Osteocyte (in vitro differentiated cells): ENCODE data around the gene ATP6V1A. TPM values are rescaled to one million over a fixed set of nuclear protein-coding genes. Genes with fewer than 3 reads are reported as not detected.

ENCODE experiments used
- DNase-seq: peaks from one replicate; pipeline ENCODE4 v3.0.0; 2021; ENCODE audit warnings: mixed read lengths; ENCODE audit not compliant: unreplicated experiment; ENCODE audit errors: extremely low spot score
- H3K27ac Mint-ChIP-seq: one replicate; pipeline ENCODE4 v1.8.0; 2021; ENCODE audit warnings: mild to moderate bottlenecking, mixed read lengths; ENCODE audit not compliant: unreplicated experiment
- H3K27me3 Mint-ChIP-seq: one replicate; pipeline ENCODE4 v1.8.0; 2021; ENCODE audit warnings: mixed read lengths; ENCODE audit not compliant: unreplicated experiment
- H3K36me3 Mint-ChIP-seq: one replicate; pipeline ENCODE4 v1.8.0; 2021; ENCODE audit warnings: mixed read lengths; ENCODE audit not compliant: unreplicated experiment
- H3K4me1 Mint-ChIP-seq: one replicate; pipeline ENCODE4 v1.8.0; 2021; ENCODE audit warnings: mixed read lengths; ENCODE audit not compliant: unreplicated experiment
- H3K4me3 Mint-ChIP-seq: one replicate; pipeline ENCODE4 v1.8.0; 2021; ENCODE audit warnings: mild to moderate bottlenecking, moderate library complexity, mixed read lengths; ENCODE audit not compliant: unreplicated experiment
- H3K9me3 Mint-ChIP-seq: one replicate; pipeline ENCODE4 v1.8.0; 2021; ENCODE audit warnings: mixed read lengths; ENCODE audit not compliant: unreplicated experiment
- total RNA-seq: library from RNA; stranded (reverse); gene quantifications from 2 replicates; pipeline ENCODE4 v1.2.1, GENCODE V29; 2021
- TF ChIP-seq, protein P1 (sequence below): fragments of 200-600 bp; sonication (generic); IDR thresholded peaks from 2 replicates; pipeline ENCODE4 v1.5.0; 2021; ENCODE audit warnings: antibody characterized with exemption, mild to moderate bottlenecking, moderate library complexity

Gene ATP6V1A
- total RNA-seq, 1 donor from 2014 or later = 84.7 TPM

DNA sequence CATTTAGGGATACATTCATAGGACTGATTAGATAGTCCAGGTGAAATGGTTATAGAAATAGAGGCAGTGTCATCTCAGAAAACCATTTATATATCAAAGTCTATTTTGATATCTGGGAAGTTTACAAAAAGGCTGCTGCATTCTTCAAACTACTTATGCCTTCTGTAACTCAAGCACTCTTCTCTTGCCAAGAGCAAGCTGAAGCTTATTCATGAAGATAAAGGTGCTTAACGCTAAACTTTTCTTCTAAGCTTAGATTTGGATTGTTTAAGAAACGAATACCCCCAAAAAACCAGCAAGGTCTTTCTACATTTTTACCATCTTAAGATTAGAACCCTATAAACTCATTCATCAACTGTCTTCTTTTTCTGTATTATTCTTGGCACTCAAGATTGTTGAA is 27.1 kb upstream of the ATP6V1A start:
- TF ChIP-seq, protein P1, sequence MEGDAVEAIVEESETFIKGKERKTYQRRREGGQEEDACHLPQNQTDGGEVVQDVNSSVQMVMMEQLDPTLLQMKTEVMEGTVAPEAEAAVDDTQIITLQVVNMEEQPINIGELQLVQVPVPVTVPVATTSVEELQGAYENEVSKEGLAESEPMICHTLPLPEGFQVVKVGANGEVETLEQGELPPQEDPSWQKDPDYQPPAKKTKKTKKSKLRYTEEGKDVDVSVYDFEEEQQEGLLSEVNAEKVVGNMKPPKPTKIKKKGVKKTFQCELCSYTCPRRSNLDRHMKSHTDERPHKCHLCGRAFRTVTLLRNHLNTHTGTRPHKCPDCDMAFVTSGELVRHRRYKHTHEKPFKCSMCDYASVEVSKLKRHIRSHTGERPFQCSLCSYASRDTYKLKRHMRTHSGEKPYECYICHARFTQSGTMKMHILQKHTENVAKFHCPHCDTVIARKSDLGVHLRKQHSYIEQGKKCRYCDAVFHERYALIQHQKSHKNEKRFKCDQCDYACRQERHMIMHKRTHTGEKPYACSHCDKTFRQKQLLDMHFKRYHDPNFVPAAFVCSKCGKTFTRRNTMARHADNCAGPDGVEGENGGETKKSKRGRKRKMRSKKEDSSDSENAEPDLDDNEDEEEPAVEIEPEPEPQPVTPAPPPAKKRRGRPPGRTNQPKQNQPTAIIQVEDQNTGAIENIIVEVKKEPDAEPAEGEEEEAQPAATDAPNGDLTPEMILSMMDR = no peak
- H3K27me3 Mint-ChIP-seq = no peaks in the 10 kb centered on the region
- H3K4me3 Mint-ChIP-seq = no peak overlapping the region
- DNase-seq = no peak
- H3K27ac Mint-ChIP-seq = no peak overlapping the region
- peaks cover 54% of the 10 kb centered on the region for H3K36me3 Mint-ChIP-seq
- no peaks in the 10 kb centered on the region for H3K9me3 Mint-ChIP-seq
- H3K4me1 Mint-ChIP-seq = peaks cover 12% of the 10 kb centered on the region

- peaks cover 13% of the 10 kb centered on the region for H3K4me1 Mint-ChIP-seq
- peaks cover 49% of the 10 kb centered on the region for H3K36me3 Mint-ChIP-seq
- DNase-seq = no peak
- no peak overlapping the region for H3K27ac Mint-ChIP-seq
- no peaks in the 10 kb centered on the region for H3K27me3 Mint-ChIP-seq
- no peaks in the 10 kb centered on the region for H3K9me3 Mint-ChIP-seq
- H3K4me3 Mint-ChIP-seq = no peak overlapping the region
- TF ChIP-seq, protein P1 = no peak
These were observed 25.2 kb upstream of the ATP6V1A start for GRCh38 chr3:113721636-113722035.

GRCh38 chr3:113728661-113729060 is 18.2 kb upstream of the ATP6V1A start:
- DNase-seq = no peak
- Mint-ChIP-seq H3K9me3 (no peaks in the 10 kb centered on the region), H3K4me3 (no peak overlapping the region), H3K36me3 (peaks cover 9% of the 10 kb centered on the region), H3K27me3 (no peaks in the 10 kb centered on the region), H3K27ac (no peak overlapping the region), H3K4me1 (peaks cover 6% of the 10 kb centered on the region)
- TF ChIP-seq, protein P1 = no peak

DNA sequence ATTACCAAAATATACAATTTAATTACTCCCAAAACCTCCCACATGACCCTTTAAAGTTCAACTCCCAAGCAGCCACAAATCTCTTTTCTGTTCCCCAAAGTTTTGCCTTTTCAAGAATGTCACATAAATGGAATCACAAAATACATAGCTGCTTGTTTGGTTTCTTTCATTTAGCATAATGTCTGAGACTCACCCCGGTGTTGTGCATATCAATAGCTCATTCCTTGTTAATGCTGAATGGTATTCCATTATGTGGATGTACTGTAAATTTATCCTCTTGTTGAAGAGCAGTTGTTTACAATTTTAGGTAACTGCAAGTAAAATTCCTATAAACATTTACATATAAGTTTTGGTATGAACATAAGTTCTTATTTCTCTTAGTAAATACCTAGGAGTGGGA is 16.3 kb upstream of the ATP6V1A start:
- no peak for DNase-seq
- H3K4me1 Mint-ChIP-seq = peaks cover 3% of the 10 kb centered on the region
- TF ChIP-seq, protein P1 = no peak
- H3K9me3 Mint-ChIP-seq = no peaks in the 10 kb centered on the region
- no peaks in the 10 kb centered on the region for H3K27me3 Mint-ChIP-seq
- no peak overlapping the region for H3K4me3 Mint-ChIP-seq
- peaks cover 3% of the 10 kb centered on the region for H3K36me3 Mint-ChIP-seq
- no peak overlapping the region for H3K27ac Mint-ChIP-seq

- Mint-ChIP-seq H3K36me3 (peaks cover 3% of the 10 kb centered on the region), H3K27ac (no peak overlapping the region), H3K27me3 (no peaks in the 10 kb centered on the region), H3K4me1 (peaks cover 5% of the 10 kb centered on the region), H3K9me3 (no peaks in the 10 kb centered on the region), H3K4me3 (no peak overlapping the region)
- DNase-seq = no peak
- TF ChIP-seq, protein P1 = no peak
These were observed 15.1 kb upstream of the ATP6V1A start for GRCh38 chr3:113731694-113732093.
